ENCODE measurements around the gene SRRM3.
A peak's percentile ranks its signal among the peaks of the same experiment; 100 is the strongest.
"Not testable (repeated sequence)": the region's sequence is repeated elsewhere in the genome, so short reads cannot be mapped to it uniquely, and the experiment has no call there.

The SRRM3 gene

DNA sequence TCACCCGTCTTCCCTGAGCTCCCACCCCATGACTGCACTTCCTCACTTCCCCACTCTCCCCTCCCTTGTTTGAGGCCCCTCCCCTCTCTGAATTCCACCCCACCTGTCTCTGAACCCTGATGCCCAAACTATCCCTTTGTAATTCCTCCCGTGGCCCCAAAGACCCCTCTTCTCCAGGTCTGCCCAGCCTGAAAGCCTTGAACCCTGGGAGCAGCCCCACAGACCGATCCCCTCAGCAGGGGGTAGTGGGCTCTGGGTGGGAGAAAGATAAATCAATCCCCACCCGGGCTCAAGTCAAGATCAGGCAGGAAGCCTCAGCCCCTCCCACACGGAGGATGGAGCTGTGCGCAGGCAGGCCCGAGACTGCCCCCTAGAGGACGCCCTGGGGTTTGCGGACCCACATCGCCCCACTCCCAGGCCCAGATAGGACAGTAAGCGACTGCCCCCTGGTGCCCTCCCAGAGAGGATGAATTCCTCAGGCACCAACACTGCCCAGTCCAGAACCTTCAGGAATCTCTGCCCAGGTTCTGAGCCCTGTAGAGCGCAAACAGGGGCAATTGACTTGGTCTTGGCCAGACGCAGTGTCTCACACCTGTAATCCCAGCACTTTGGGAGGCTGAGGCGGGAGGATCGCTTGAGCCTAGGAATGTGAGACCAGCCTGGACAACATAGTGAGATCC is 112.5 kb downstream of the SRRM3 start:
- Histone ChIP-seq H3K79me1 (replicated peaks; ENCODE audit: low read length, poor library complexity, severe bottlenecking) (no peaks in the 10 kb centered on the region), H3K23ac (ENCODE audit: low read length in 2 of 2) (no peak overlapping the region), H3K14ac (ENCODE audit: low read length in 2 of 2) (no peak overlapping the region), H4K8ac (ENCODE audit: low read length) (peak overlapping the region; percentile 90), H3K4me2 (ENCODE audit: low read length, poor library complexity, severe bottlenecking) (no peak overlapping the region), H3K36me3 (ENCODE audit: control insufficient read depth in 1 of 2, insufficient read depth in 2 of 2, low read depth in 1 of 2, low read length in 2 of 2) (no peaks in the 10 kb centered on the region), H4K91ac (ENCODE audit: low read length) (peak overlapping the region; percentile 84), H2BK12ac (ENCODE audit: low read length in 2 of 2) (peak overlapping the region in 1 of 2 experiments; percentile 85), H3K18ac (ENCODE audit: low read depth in 1 of 2, low read length in 2 of 2) (peak overlapping the region; percentile 46 to 72), H3K4me1 (ENCODE audit: control insufficient read depth, insufficient read depth, low read depth, low read length) (peaks cover 16% of the 10 kb centered on the region), H3K27ac (ENCODE audit: low read length, poor library complexity, severe bottlenecking) (no peak overlapping the region), H3K4ac (ENCODE audit: low read depth in 1 of 2, low read length in 2 of 2) (peak overlapping the region; percentile 40 to 47), H2BK15ac (ENCODE audit: low read depth, poor library complexity, severe bottlenecking) (peak overlapping the region; percentile 6), H2AFZ (ENCODE audit: low read depth, low read length) (no peak overlapping the region), H3K4me3 (ENCODE audit: insufficient read depth in 1 of 2, low read depth in 1 of 2, low read length in 2 of 2) (no peak overlapping the region), H3K9me3 (ENCODE audit: control insufficient read depth, low read length) (no peaks in the 10 kb centered on the region), H3K27me3 (ENCODE audit: control insufficient read depth in 1 of 2, insufficient read depth in 1 of 2, low read length in 2 of 2) (no peaks in the 10 kb centered on the region), H3K9ac (ENCODE audit: low read length) (peak overlapping the region; percentile 54), H2BK120ac (ENCODE audit: low read depth, low read length) (peak overlapping the region; percentile 90), H2BK5ac (ENCODE audit: low read depth, low read length, poor library complexity, severe bottlenecking) (no peak overlapping the region), H2AK5ac (ENCODE audit: low read length, severe bottlenecking) (peak overlapping the region; percentile 12)
- 7% methylated on average over 13 of the region's 15 CpGs for WGBS
- peak; percentile 90 for DNase-seq

DNA sequence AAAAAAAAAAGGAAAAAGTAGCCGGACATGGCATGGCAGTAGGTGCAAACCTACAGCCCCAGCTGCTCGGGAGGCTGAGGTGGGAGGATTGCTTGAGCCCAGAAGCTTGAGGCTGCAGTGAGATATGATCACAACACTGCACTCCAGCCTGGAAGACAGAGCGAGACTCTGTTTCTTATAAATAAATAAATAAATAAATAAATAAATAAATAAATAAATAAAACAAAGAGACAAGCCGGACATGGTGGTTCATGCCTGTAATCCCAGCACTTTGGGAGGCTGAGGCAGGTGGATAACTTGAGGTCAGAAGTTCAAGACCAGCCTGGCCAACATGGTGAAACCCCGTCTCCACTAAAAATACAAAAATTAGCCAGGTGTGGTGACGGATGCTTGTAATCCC is 113.0 kb downstream of the SRRM3 start:
- not testable (repeated sequence) for H2AK5ac ChIP-seq (ENCODE audit: low read length, severe bottlenecking); H3K79me1 ChIP-seq (replicated peaks; ENCODE audit: low read length, poor library complexity, severe bottlenecking); H2BK15ac ChIP-seq (ENCODE audit: low read depth, poor library complexity, severe bottlenecking); H3K9me3 ChIP-seq (ENCODE audit: control insufficient read depth, low read length); H4K91ac ChIP-seq (ENCODE audit: low read length); DNase-seq; H3K4me2 ChIP-seq (ENCODE audit: low read length, poor library complexity, severe bottlenecking); H3K27ac ChIP-seq (ENCODE audit: low read length, poor library complexity, severe bottlenecking); H4K8ac ChIP-seq (ENCODE audit: low read length); H3K9ac ChIP-seq (ENCODE audit: low read length); H3K4ac ChIP-seq (ENCODE audit: low read depth in 1 of 2, low read length in 2 of 2); H2BK12ac ChIP-seq (ENCODE audit: low read length in 2 of 2); H2BK5ac ChIP-seq (ENCODE audit: low read depth, low read length, poor library complexity, severe bottlenecking); H3K27me3 ChIP-seq (ENCODE audit: control insufficient read depth in 1 of 2, insufficient read depth in 1 of 2, low read length in 2 of 2); H3K23ac ChIP-seq (ENCODE audit: low read length in 2 of 2); H2AFZ ChIP-seq (ENCODE audit: low read depth, low read length); H3K36me3 ChIP-seq (ENCODE audit: control insufficient read depth in 1 of 2, insufficient read depth in 2 of 2, low read depth in 1 of 2, low read length in 2 of 2); H3K14ac ChIP-seq (ENCODE audit: low read length in 2 of 2); H3K4me3 ChIP-seq (ENCODE audit: insufficient read depth in 1 of 2, low read depth in 1 of 2, low read length in 2 of 2); H2BK120ac ChIP-seq (ENCODE audit: low read depth, low read length); H3K18ac ChIP-seq (ENCODE audit: low read depth in 1 of 2, low read length in 2 of 2)
- peaks cover 16% of the 10 kb centered on the region for H3K4me1 ChIP-seq (ENCODE audit: control insufficient read depth, insufficient read depth, low read depth, low read length)
- 81% methylated on average over 3 of the region's 6 CpGs for WGBS

DNA sequence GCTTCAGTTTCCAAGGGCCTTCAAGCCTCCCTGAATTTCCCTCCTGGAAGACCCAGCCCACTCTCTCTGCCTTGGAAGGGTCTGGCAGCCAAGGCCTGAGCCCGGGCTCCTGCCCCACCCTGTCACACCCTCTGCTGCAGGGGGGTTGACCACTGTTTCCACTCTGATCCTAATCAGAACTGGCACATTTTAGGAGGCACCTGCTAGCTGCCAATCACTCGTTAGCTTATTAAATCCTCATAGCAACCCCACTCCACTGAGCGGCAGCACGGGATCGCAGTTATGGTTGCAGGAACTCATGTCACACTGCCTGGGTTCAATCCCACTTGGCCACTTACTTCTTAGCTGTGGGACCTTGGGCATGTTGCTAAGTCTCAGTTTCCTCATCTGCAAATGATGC is 113.7 kb downstream of the SRRM3 start:
- H3K27ac ChIP-seq (ENCODE audit: low read length, poor library complexity, severe bottlenecking), result no peak overlapping the region
- H3K9me3 ChIP-seq (ENCODE audit: control insufficient read depth, low read length), result no peaks in the 10 kb centered on the region
- H3K18ac ChIP-seq (ENCODE audit: low read depth in 1 of 2, low read length in 2 of 2), result no peak overlapping the region
- H2BK12ac ChIP-seq (ENCODE audit: low read length in 2 of 2), result peak overlapping the region in 1 of 2 experiments; percentile 59
- H3K14ac ChIP-seq (ENCODE audit: low read length in 2 of 2), result no peak overlapping the region
- peak overlapping the region; percentile 86 for H2BK15ac ChIP-seq (ENCODE audit: low read depth, poor library complexity, severe bottlenecking)
- DNase-seq, result no peak
- H2AFZ ChIP-seq (ENCODE audit: low read depth, low read length), result no peak overlapping the region
- H3K79me1 ChIP-seq (replicated peaks; ENCODE audit: low read length, poor library complexity, severe bottlenecking), result peaks cover 3% of the 10 kb centered on the region
- no peaks in the 10 kb centered on the region for H3K27me3 ChIP-seq (ENCODE audit: control insufficient read depth in 1 of 2, insufficient read depth in 1 of 2, low read length in 2 of 2)
- no peak overlapping the region for H4K8ac ChIP-seq (ENCODE audit: low read length)
- peak overlapping the region; percentile 68 for H2AK5ac ChIP-seq (ENCODE audit: low read length, severe bottlenecking)
- H4K91ac ChIP-seq (ENCODE audit: low read length), result no peak overlapping the region
- H2BK5ac ChIP-seq (ENCODE audit: low read depth, low read length, poor library complexity, severe bottlenecking), result no peak overlapping the region
- no peak overlapping the region for H3K23ac ChIP-seq (ENCODE audit: low read length in 2 of 2)
- H3K4me1 ChIP-seq (ENCODE audit: control insufficient read depth, insufficient read depth, low read depth, low read length), result peaks cover 13% of the 10 kb centered on the region
- no peak overlapping the region for H2BK120ac ChIP-seq (ENCODE audit: low read depth, low read length)
- no peak overlapping the region for H3K4me2 ChIP-seq (ENCODE audit: low read length, poor library complexity, severe bottlenecking)
- H3K4ac ChIP-seq (ENCODE audit: low read depth in 1 of 2, low read length in 2 of 2), result no peak overlapping the region
- H3K4me3 ChIP-seq (ENCODE audit: insufficient read depth in 1 of 2, low read depth in 1 of 2, low read length in 2 of 2), result no peak overlapping the region
- 85% methylated on average over 5 of the region's 5 CpGs for WGBS
- peaks cover 5 to 6% of the 10 kb centered on the region in 2 experiments for H3K36me3 ChIP-seq (ENCODE audit: control insufficient read depth in 1 of 2, insufficient read depth in 2 of 2, low read depth in 1 of 2, low read length in 2 of 2)
- H3K9ac ChIP-seq (ENCODE audit: low read length), result no peak overlapping the region

DNA sequence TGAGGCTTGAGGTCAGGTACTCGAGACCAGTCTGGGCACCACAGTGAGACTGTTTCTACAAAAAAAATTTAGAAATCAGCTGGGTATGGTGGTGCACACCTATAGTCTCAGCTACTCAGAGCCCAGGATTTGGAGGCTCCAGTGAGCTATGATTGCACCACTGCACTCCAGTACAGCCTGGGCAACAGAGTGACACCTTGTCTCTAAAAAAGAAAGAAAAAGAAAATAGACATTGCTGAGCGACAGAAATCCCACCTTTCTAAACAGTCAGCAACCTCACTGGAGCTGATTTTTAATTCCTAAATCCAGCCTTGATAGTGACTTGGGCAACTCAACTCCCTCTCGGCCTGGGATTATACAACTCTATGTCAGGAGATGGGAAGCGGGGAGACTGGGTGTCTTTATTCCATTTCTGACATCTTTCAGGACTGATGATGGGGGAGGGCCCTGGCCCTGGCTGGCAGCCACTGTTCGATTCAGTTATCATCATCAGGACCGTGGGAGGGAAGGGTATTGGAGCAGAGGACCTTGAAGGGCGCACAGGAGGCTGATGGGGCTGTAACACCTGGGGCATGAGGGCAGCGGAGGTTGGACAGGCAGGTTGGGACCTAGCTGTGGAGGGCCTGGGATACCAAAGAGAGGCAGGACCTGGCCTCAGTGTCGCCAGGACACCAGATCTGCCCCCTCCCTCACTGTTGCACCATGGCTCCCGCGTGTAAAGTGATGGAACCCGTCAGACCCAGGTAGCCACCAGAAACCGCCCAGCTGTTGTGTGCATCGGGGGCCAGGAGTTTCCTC is 115.5 kb downstream of the SRRM3 start:
- no peak overlapping the region for H2AFZ ChIP-seq (ENCODE audit: low read depth, low read length)
- peak overlapping the region; percentile 29 to 99 for H2BK12ac ChIP-seq (ENCODE audit: low read length in 2 of 2)
- peaks cover 5% of the 10 kb centered on the region for H3K79me1 ChIP-seq (replicated peaks; ENCODE audit: low read length, poor library complexity, severe bottlenecking)
- H3K4me1 ChIP-seq (ENCODE audit: control insufficient read depth, insufficient read depth, low read depth, low read length), result peaks cover 12% of the 10 kb centered on the region
- H3K36me3 ChIP-seq (ENCODE audit: control insufficient read depth in 1 of 2, insufficient read depth in 2 of 2, low read depth in 1 of 2, low read length in 2 of 2), result peaks cover 7 to 13% of the 10 kb centered on the region in 2 experiments
- peak overlapping the region in 1 of 2 experiments; percentile 50 for H3K14ac ChIP-seq (ENCODE audit: low read length in 2 of 2)
- H3K4me2 ChIP-seq (ENCODE audit: low read length, poor library complexity, severe bottlenecking), result peak overlapping the region; percentile 64
- peak overlapping the region; percentile 50 for H2BK120ac ChIP-seq (ENCODE audit: low read depth, low read length)
- H3K27me3 ChIP-seq (ENCODE audit: control insufficient read depth in 1 of 2, insufficient read depth in 1 of 2, low read length in 2 of 2), result no peaks in the 10 kb centered on the region
- 78% methylated on average over 14 of the region's 14 CpGs for WGBS
- no peak overlapping the region for H3K23ac ChIP-seq (ENCODE audit: low read length in 2 of 2)
- peak overlapping the region; percentile 38 for H4K8ac ChIP-seq (ENCODE audit: low read length)
- peak overlapping the region; percentile 65 for H4K91ac ChIP-seq (ENCODE audit: low read length)
- no peak for DNase-seq
- H2AK5ac ChIP-seq (ENCODE audit: low read length, severe bottlenecking), result peak overlapping the region; percentile 78
- H3K9me3 ChIP-seq (ENCODE audit: control insufficient read depth, low read length), result no peaks in the 10 kb centered on the region
- peak overlapping the region in 1 of 2 experiments; percentile 89 for H3K4me3 ChIP-seq (ENCODE audit: insufficient read depth in 1 of 2, low read depth in 1 of 2, low read length in 2 of 2)
- peak overlapping the region; percentile 94 for H3K9ac ChIP-seq (ENCODE audit: low read length)
- H2BK15ac ChIP-seq (ENCODE audit: low read depth, poor library complexity, severe bottlenecking), result peak overlapping the region; percentile 39
- peak overlapping the region; percentile 10 to 88 for H3K4ac ChIP-seq (ENCODE audit: low read depth in 1 of 2, low read length in 2 of 2)
- H3K18ac ChIP-seq (ENCODE audit: low read depth in 1 of 2, low read length in 2 of 2), result peak overlapping the region; percentile 78 to 93
- H3K27ac ChIP-seq (ENCODE audit: low read length, poor library complexity, severe bottlenecking), result peak overlapping the region; percentile 55
- H2BK5ac ChIP-seq (ENCODE audit: low read depth, low read length, poor library complexity, severe bottlenecking), result no peak overlapping the region

Measured in mesenchymal stem cell (in vitro differentiated cells and primary cell).